CD8-positive, alpha-beta memory T cell (primary cell): Measurements from ENCODE around the gene GTF3A. TPM values are rescaled to one million over a fixed set of nuclear protein-coding genes. Genes with fewer than 3 reads are reported as not detected.
A peak's percentile ranks its signal among the peaks of the same experiment; 100 is the strongest.

Source experiments
- CTCF ChIA-PET: fragments of 350-600 bp; sonication (Branson Sonifier 250); formaldehyde crosslinking; loops from one replicate; lab custom pipeline; 2021; ENCODE audit warnings: antibody characterized with exemption; lab: Charles Lee
- POLR2A ChIA-PET: fragments of 350-600 bp; sonication (Branson Sonifier 250); formaldehyde crosslinking; loops from one replicate; lab custom pipeline; 2021; ENCODE audit warnings: antibody characterized with exemption; lab: Charles Lee
- DNase-seq, 5 donors: peaks; one replicate each; pipeline versions ENCODE4 v3.0.0 to v3.0.0-alpha.2; 2020 to 2022; ENCODE audit warnings: mixed read lengths in 1 of 5
- H3K27ac ChIP-seq: one replicate; pipeline ENCODE4 v1.7.0; 2013; ENCODE audit warnings: low read depth, mild to moderate bottlenecking, low read length, moderate library complexity
- H3K27me3 ChIP-seq: 2 replicates; pipeline ENCODE4 v1.7.0; 2013; ENCODE audit warnings: low read length, mild to moderate bottlenecking; ENCODE audit not compliant: insufficient read depth, poor library complexity, severe bottlenecking
- H3K36me3 ChIP-seq: 2 replicates; pipeline ENCODE4 v1.7.0; 2013; ENCODE audit warnings: mild to moderate bottlenecking, low read length, moderate library complexity; ENCODE audit not compliant: insufficient read depth
- H3K4me1 ChIP-seq: 2 replicates; pipeline ENCODE4 v1.7.0; 2013; ENCODE audit warnings: mild to moderate bottlenecking, low read length, moderate library complexity; ENCODE audit not compliant: insufficient read depth
- H3K4me3 ChIP-seq: 2 replicates; pipeline ENCODE4 v1.7.0; 2013; ENCODE audit warnings: mild to moderate bottlenecking, low read length
- H3K9me3 ChIP-seq: 2 replicates; pipeline ENCODE4 v1.7.0; 2013; ENCODE audit warnings: mild to moderate bottlenecking, low read length
- H3K27ac Mint-ChIP-seq, 8 donors: one replicate each; pipeline ENCODE4 v1.8.0; 2020 to 2021; ENCODE audit warnings: mixed read lengths in 8 of 8, mild to moderate bottlenecking in 6 of 8, inconsistent platforms in 3 of 8, moderate library complexity in 3 of 8
- H3K27me3 Mint-ChIP-seq, 2 donors: one replicate each; pipeline ENCODE4 v1.8.0; 2020 to 2021; ENCODE audit warnings: mixed read lengths in 2 of 2, mild to moderate bottlenecking in 1 of 2, moderate library complexity in 1 of 2
- H3K36me3 Mint-ChIP-seq, 3 donors: one replicate each; pipeline ENCODE4 v1.8.0; 2020 to 2021; ENCODE audit warnings: mixed read lengths in 3 of 3, inconsistent platforms in 1 of 3, mild to moderate bottlenecking in 1 of 3
- H3K4me1 Mint-ChIP-seq, 3 donors: one replicate each; pipeline ENCODE4 v1.8.0; 2020 to 2021; ENCODE audit warnings: mixed read lengths in 3 of 3, inconsistent platforms in 1 of 3, mild to moderate bottlenecking in 1 of 3
- H3K4me3 Mint-ChIP-seq, 7 donors: one replicate each; pipeline ENCODE4 v1.8.0; 2020 to 2021; ENCODE audit warnings: mixed read lengths in 7 of 7, mild to moderate bottlenecking in 6 of 7, moderate library complexity in 4 of 7, inconsistent platforms in 2 of 7
- H3K9me3 Mint-ChIP-seq, 5 donors: one replicate each; pipeline ENCODE4 v1.8.0; 2020 to 2022; ENCODE audit warnings: mixed read lengths in 5 of 5, mild to moderate bottlenecking in 3 of 5, moderate library complexity in 2 of 5, inconsistent platforms in 1 of 5
- polyA plus RNA-seq: library from polyadenylated mRNA; unstranded; fragments of 300-500 nt; fragmentation: Illumina TruSeq; gene quantifications from one replicate; pipeline ENCODE4 v1.2.3, GENCODE V29; 2021
- total RNA-seq, 2 experiments: library from RNA; stranded (reverse); gene quantifications; one replicate each; pipeline ENCODE4 v1.2.3, GENCODE V29; 2021

GTF3A gene
- total and polyA plus RNA-seq, 3 experiments from 2014 or later = 296 to 606 (median 323) TPM

GRCh38 chr13:27449081-27449603 is 24.7 kb downstream of the GTF3A start:
- H3K36me3 ChIP-seq = no peaks in the 10 kb centered on the region
- DNase-seq = peak in 1 of 5 donors; percentile 19
- Mint-ChIP-seq H3K4me3 (peak overlapping the region; percentile 91 to 97 (median 93)), H3K27me3 (peaks cover 0 to 3% of the 10 kb centered on the region in 2 donors), H3K9me3 (no peaks in the 10 kb centered on the region), H3K36me3 (peaks cover 0 to 21% (median 3%) of the 10 kb centered on the region in 3 donors), H3K27ac (peak overlapping the region; percentile 96 to 98 (median 97)), H3K4me1 (peaks cover 52 to 67% (median 67%) of the 10 kb centered on the region in 3 donors)
- peaks cover 40% of the 10 kb centered on the region for H3K4me1 ChIP-seq
- H3K9me3 ChIP-seq = no peaks in the 10 kb centered on the region
- peak overlapping the region; percentile 84 for H3K27ac ChIP-seq
- ChIA-PET CTCF (interaction anchor here (3.9 to 6.3 kb wide), 2 partner anchors 23 to 172 kb away, joined by 18 to 74 read pairs; partner anchors contain the start of genes GTF3A, LNX2 and POLR1D), POLR2A (interaction anchor here (0.6 to 6.7 kb wide), 3 partner anchors 23 to 1194 kb away, joined by 3 to 128 read pairs (median 4); partner anchors contain the start of gene GTF3A)
- peak overlapping the region; percentile 87 for H3K4me3 ChIP-seq
- no peaks in the 10 kb centered on the region for H3K27me3 ChIP-seq

- H3K27ac Mint-ChIP-seq = peak within 1 kb of the TSS; percentile 96 to 98 (median 97)
- POLR2A ChIA-PET = interaction anchor here (0.6 to 6.7 kb wide), 6 partner anchors 24 to 1196 kb away, joined by 3 to 128 read pairs (median 6); partner anchors contain the start of genes GTF3A, LNX2 and PAN3
- peak within 1 kb of the TSS; percentile 91 to 97 (median 93) for H3K4me3 Mint-ChIP-seq
- peaks cover 0 to 3% of the 10 kb centered on the region in 2 donors for H3K27me3 Mint-ChIP-seq
- CTCF ChIA-PET = interaction anchor here (3.9 to 6.3 kb wide), 2 partner anchors 24 to 171 kb away, joined by 18 to 74 read pairs; partner anchors contain the start of genes GTF3A, LNX2 and POLR1D
- no peaks in the 10 kb centered on the region for H3K27me3 ChIP-seq
- no peaks in the 10 kb centered on the region for H3K9me3 ChIP-seq
- peak; percentile 95 to 99 (median 97) for DNase-seq
- peaks cover 53 to 68% (median 65%) of the 10 kb centered on the region in 3 donors for H3K4me1 Mint-ChIP-seq
- peaks cover 0 to 18% (median 3%) of the 10 kb centered on the region in 3 donors for H3K36me3 Mint-ChIP-seq
- H3K9me3 Mint-ChIP-seq = no peaks in the 10 kb centered on the region
- peaks cover 42% of the 10 kb centered on the region for H3K4me1 ChIP-seq
- H3K27ac ChIP-seq = peak within 1 kb of the TSS; percentile 84
- peak within 1 kb of the TSS; percentile 87 for H3K4me3 ChIP-seq
- H3K36me3 ChIP-seq = no peaks in the 10 kb centered on the region
Observed at GRCh38 chr13:27449936-27450828, 25.8 kb downstream of the GTF3A start, which contains the start of gene MTIF3. Gene MTIF3, minus strand, starts transcription at chr13:27450564. Its CDS starts 10,116 bp downstream, at chr13:27440448.

DNA sequence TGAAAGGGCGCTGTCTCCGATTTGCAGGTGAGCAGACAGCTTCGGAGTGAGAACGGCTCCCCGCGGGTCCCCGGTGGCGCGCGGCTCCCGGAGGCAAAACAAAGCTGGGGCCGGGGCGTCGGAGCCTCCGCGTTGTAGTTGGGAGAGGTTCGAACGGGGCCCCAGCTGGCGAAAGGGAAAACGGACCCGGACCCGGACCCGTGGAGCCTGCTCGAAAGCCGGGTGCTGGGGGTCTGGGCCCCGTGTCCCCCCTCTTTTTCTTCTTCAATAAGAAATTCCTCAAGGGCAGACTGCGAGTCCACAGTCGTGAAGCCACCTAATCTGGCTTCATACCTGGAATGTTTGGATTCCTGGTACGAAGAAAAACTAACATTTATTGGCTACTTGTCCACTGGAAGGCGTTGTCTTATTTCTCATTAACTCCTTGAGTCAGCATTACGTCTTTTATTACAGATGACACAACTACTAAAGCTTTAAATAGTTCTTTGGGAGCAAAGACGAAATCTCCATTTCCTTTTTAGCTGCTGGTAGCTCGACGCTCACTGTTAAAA is 26.6 kb downstream of the GTF3A start:
- peaks cover 0 to 18% (median 3%) of the 10 kb centered on the region in 3 donors for H3K36me3 Mint-ChIP-seq
- no peaks in the 10 kb centered on the region for H3K27me3 ChIP-seq
- no peaks in the 10 kb centered on the region for H3K36me3 ChIP-seq
- peaks cover 50% of the 10 kb centered on the region for H3K4me1 ChIP-seq
- peak overlapping the region; percentile 96 to 98 (median 97) for H3K27ac Mint-ChIP-seq
- H3K4me3 Mint-ChIP-seq = peak overlapping the region; percentile 91 to 97 (median 93)
- peak overlapping the region; percentile 87 for H3K4me3 ChIP-seq
- H3K27me3 Mint-ChIP-seq = peaks cover 0 to 3% of the 10 kb centered on the region in 2 donors
- H3K9me3 ChIP-seq = no peaks in the 10 kb centered on the region
- H3K27ac ChIP-seq = peak overlapping the region; percentile 84
- CTCF ChIA-PET = interaction anchor here (1.0 to 6.3 kb wide), 4 partner anchors 24 to 170 kb away, joined by 3 to 74 read pairs (median 10); partner anchors contain the start of genes GTF3A, LNX2 and POLR1D
- POLR2A ChIA-PET = interaction anchor here (0.6 to 6.7 kb wide), 4 partner anchors 25 to 171 kb away, joined by 3 to 128 read pairs (median 15); partner anchors contain the start of genes GTF3A and LNX2
- peak in 2 of 5 donors; percentile 23 to 35 for DNase-seq
- peaks cover 55 to 69% (median 65%) of the 10 kb centered on the region in 3 donors for H3K4me1 Mint-ChIP-seq
- H3K9me3 Mint-ChIP-seq = no peaks in the 10 kb centered on the region

GRCh38 chr13:27455331-27455855 is 31.0 kb downstream of the GTF3A start:
- Mint-ChIP-seq H3K27me3 (peaks cover 3% of the 10 kb centered on the region in 2 donors), H3K4me3 (peak overlapping the region; percentile 87 to 94 (median 91)), H3K27ac (peak overlapping the region; percentile 87 to 99 (median 97)), H3K4me1 (peaks cover 24 to 37% (median 31%) of the 10 kb centered on the region in 3 donors), H3K36me3 (peaks cover 0 to 7% (median 0%) of the 10 kb centered on the region in 3 donors), H3K9me3 (no peaks in the 10 kb centered on the region)
- H3K9me3 ChIP-seq = no peaks in the 10 kb centered on the region
- H3K4me3 ChIP-seq = peak overlapping the region; percentile 63
- no peaks in the 10 kb centered on the region for H3K36me3 ChIP-seq
- H3K27me3 ChIP-seq = no peaks in the 10 kb centered on the region
- ChIA-PET POLR2A (interaction anchor here (1.0 to 1.5 kb wide), 2 partner anchors 29 to 167 kb away, joined by 3 to 7 read pairs; no protein-coding TSS in a partner anchor), CTCF (interaction anchor here (1.3 to 2.4 kb wide), 4 partner anchors 9 to 371 kb away, joined by 3 to 17 read pairs (median 4); partner anchors contain the start of gene GTF3A)
- peak in 1 of 5 donors; percentile 29 for DNase-seq
- peak overlapping the region; percentile 19 for H3K27ac ChIP-seq
- peaks cover 19% of the 10 kb centered on the region for H3K4me1 ChIP-seq

DNA sequence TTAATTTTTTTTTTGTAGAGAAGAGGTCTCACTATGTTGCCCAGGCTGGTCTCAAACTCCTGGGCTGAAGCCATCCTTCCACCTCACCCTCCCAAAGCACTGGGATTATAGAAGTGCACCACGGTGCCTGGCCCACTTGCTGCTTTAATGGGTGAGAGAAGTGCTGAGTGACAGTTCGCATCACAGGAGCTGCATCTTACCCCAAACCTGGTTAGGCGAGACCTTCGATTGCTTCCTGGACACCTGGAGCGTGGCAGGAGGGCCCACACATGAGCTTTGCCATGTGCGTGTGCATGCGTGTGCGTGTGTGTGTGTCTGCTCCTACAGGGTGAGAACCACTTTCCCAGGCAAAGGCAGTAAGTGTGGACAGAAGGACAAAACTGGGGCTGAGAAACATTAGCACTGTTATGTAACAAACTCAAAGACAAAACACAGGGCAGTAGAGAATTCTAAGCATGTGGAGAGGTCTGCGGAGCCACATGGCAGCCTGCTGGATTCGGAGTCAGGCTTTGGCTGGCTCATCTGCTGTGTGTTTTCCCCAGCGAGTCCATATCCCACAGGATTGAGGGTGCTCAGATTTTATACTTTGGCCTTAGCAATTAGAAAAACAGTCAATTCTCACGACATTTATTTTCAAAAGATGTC is 37.6 kb downstream of the GTF3A start:
- Mint-ChIP-seq H3K9me3 (no peaks in the 10 kb centered on the region), H3K36me3 (peaks cover 0 to 3% (median 0%) of the 10 kb centered on the region in 3 donors), H3K4me3 (no peak overlapping the region), H3K27me3 (peaks cover 2 to 7% of the 10 kb centered on the region in 2 donors), H3K4me1 (peaks cover 0 to 8% (median 0%) of the 10 kb centered on the region in 3 donors), H3K27ac (no peak overlapping the region)
- Histone ChIP-seq H3K36me3 (no peaks in the 10 kb centered on the region), H3K4me3 (no peak overlapping the region), H3K4me1 (no peaks in the 10 kb centered on the region), H3K9me3 (no peaks in the 10 kb centered on the region), H3K27me3 (no peaks in the 10 kb centered on the region), H3K27ac (no peak overlapping the region)
- POLR2A ChIA-PET = interaction anchor here (0.7 to 0.8 kb wide), 2 partner anchors 159 to 817 kb away, joined by 4 read pairs; no protein-coding TSS in a partner anchor
- no peak for DNase-seq
- CTCF ChIA-PET = interaction anchor here (1.1 kb wide), 1 partner anchor 36 kb away, joined by 3 read pairs; no protein-coding TSS in a partner anchor

DNA sequence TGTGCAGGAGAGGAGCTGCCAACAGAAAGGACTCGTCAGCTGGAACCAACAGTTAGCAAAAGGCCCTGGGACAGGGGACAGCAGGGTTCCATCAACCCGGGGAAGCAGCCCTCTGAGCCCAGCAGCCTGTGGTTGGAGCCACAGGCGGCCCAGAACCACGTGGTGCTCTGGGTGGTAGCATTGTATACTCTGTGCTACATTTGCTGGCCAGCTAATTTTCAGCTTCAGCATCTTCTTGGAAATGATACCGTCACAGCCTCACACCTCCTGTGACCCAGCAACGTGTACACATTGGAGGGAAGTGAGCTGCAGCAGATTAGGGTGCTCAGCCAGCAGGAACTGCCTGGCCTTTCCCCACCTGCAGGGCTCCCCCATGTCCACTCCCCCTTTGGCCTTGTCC is 39.1 kb downstream of the GTF3A start:
- CTCF ChIA-PET = no interaction called here
- Histone ChIP-seq H3K36me3 (no peaks in the 10 kb centered on the region), H3K27ac (no peak overlapping the region), H3K27me3 (no peaks in the 10 kb centered on the region), H3K4me1 (no peaks in the 10 kb centered on the region), H3K4me3 (no peak overlapping the region), H3K9me3 (no peaks in the 10 kb centered on the region)
- POLR2A ChIA-PET = no interaction called here
- Mint-ChIP-seq H3K36me3 (peaks cover 0 to 3% (median 0%) of the 10 kb centered on the region in 3 donors), H3K9me3 (no peaks in the 10 kb centered on the region), H3K27me3 (peaks cover 2 to 7% of the 10 kb centered on the region in 2 donors), H3K4me1 (peaks cover 0 to 4% (median 0%) of the 10 kb centered on the region in 3 donors), H3K27ac (no peak overlapping the region), H3K4me3 (no peak overlapping the region)
- no peak for DNase-seq
